ENCODE data around the gene PRRX2. TPM values are rescaled to one million over a fixed set of nuclear protein-coding genes. Genes with fewer than 3 reads are reported as not detected.

The PRRX2 gene
- total and polyA plus RNA-seq, 2 donors (not counting 1 experiment from before 2014, with no cell fraction given): not detected

DNA sequence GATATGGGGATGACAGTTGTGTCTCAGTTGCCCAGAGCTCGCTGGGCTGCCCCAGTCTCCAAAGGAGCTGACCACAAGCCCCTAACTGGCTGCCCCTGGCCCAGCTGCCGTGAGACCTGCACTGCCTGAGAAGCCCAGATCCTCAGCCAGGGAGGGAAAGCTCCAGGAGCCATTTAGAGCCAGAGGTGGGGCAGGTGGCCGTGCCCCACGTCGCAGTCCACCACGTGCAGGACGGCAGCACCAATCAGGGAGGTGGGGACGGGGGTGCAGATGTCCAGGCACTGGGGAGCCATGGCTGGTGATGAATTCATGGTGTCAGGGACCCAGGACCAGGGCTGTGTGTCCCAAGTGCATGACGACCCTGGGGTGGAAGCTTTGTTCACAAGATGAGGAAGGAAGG is 13.4 kb downstream of the PRRX2 start:
- H3K27me3 Mint-ChIP-seq: peaks cover 23% of the 10 kb centered on the region
- DNase-seq: no peak

DNA sequence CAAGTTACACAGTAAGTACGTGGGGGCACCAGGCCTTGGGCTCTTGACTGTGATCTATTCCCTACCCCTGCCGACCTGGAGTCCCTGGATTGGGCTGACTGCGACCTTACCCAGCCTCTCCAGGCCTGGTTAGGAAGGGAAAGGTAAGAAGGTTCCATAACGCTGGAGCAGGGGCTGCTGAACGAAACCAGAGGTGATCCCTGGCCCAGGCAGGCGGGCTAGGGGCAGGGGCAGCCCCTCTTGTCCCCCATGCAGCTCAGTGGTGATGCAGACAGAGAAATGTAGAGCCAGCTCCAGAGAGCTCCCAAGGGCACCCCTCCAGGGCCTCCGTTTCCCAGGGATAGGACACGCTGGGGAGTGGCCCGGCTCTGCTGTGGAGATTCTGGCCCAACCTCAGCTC is 14.1 kb downstream of the PRRX2 start:
- Histone ChIP-seq H3K27me3 (replicated peaks in 1 of 4; ENCODE audit: control extremely low read depth in 1 of 4, control insufficient read depth in 3 of 4, insufficient read depth in 4 of 4, low read length in 3 of 4) (peaks cover 0 to 14% (median 1%) of the 10 kb centered on the region in 4 experiments), H3K79me2 (ENCODE audit: control insufficient read depth, insufficient read depth, low read length) (no peaks in the 10 kb centered on the region), H3K9ac (ENCODE audit: low read length) (no peak overlapping the region), H3K4me3 (ENCODE audit: control extremely low read depth in 1 of 5, extremely low read depth in 1 of 5, insufficient read depth in 1 of 5, low read depth in 2 of 5, low read length in 4 of 5) (no peak overlapping the region), H4K20me1 (ENCODE audit: control insufficient read depth, insufficient read depth, low read length, poor library complexity, severe bottlenecking) (no peaks in the 10 kb centered on the region), H3K36me3 (replicated peaks in 1 of 2; ENCODE audit: control extremely low read depth in 1 of 2, control insufficient read depth in 1 of 2, extremely low read depth in 1 of 2, insufficient read depth in 2 of 2, low read length in 1 of 2) (no peaks in the 10 kb centered on the region), H2AFZ (ENCODE audit: insufficient read depth, low read depth, low read length, poor library complexity, severe bottlenecking) (no peak overlapping the region), H3K4me2 (replicated peaks; ENCODE audit: low read depth, low read length, poor library complexity, severe bottlenecking) (no peak overlapping the region), H3K27ac (ENCODE audit: low read length in 2 of 2) (no peak overlapping the region), H3K4me1 (ENCODE audit: control insufficient read depth in 2 of 2, insufficient read depth in 2 of 2, low read length in 2 of 2) (no peaks in the 10 kb centered on the region), H3K9me3 (ENCODE audit: control extremely low read depth in 1 of 3, control insufficient read depth in 2 of 3, insufficient read depth in 1 of 3, low read length in 2 of 3) (peaks cover 0 to 6% (median 0%) of the 10 kb centered on the region in 3 donors)
- intact Hi-C loops (cut with micrococcal nuclease): no loop called here
- no peaks in the 10 kb centered on the region for H3K9me3 Mint-ChIP-seq (ENCODE audit: insufficient read depth)
- no peak for ATAC-seq (ENCODE audit: low read depth)
- TF ChIP-seq, protein P1, sequence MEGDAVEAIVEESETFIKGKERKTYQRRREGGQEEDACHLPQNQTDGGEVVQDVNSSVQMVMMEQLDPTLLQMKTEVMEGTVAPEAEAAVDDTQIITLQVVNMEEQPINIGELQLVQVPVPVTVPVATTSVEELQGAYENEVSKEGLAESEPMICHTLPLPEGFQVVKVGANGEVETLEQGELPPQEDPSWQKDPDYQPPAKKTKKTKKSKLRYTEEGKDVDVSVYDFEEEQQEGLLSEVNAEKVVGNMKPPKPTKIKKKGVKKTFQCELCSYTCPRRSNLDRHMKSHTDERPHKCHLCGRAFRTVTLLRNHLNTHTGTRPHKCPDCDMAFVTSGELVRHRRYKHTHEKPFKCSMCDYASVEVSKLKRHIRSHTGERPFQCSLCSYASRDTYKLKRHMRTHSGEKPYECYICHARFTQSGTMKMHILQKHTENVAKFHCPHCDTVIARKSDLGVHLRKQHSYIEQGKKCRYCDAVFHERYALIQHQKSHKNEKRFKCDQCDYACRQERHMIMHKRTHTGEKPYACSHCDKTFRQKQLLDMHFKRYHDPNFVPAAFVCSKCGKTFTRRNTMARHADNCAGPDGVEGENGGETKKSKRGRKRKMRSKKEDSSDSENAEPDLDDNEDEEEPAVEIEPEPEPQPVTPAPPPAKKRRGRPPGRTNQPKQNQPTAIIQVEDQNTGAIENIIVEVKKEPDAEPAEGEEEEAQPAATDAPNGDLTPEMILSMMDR (IDR thresholded peaks at IDR 0.05): no peak
- TF ChIP-seq EZH2 (IDR thresholded peaks at IDR 0.05; ENCODE audit: borderline replicate concordance, insufficient read depth, low read depth, low read length, poor library complexity, severe bottlenecking): no peak
- no peak overlapping the region for H3K27ac Mint-ChIP-seq
- CTCF ChIA-PET: no interaction called here
- no peak overlapping the region for H3K4me3 Mint-ChIP-seq
- WGBS (ENCODE audit: insufficient coverage): 70% methylated on average over 8 of the region's 9 CpGs
- no peaks in the 10 kb centered on the region for H3K4me1 Mint-ChIP-seq
- no peak for DNase-seq
- H3K27me3 Mint-ChIP-seq: peaks cover 23% of the 10 kb centered on the region
- POLR2A ChIA-PET: no interaction called here

More for the DNA sequence above, 13.4 kb downstream of the PRRX2 start:
- POLR2A ChIA-PET: no interaction called here
- Mint-ChIP-seq H3K9me3 (ENCODE audit: insufficient read depth) (no peaks in the 10 kb centered on the region), H3K4me1 (no peaks in the 10 kb centered on the region), H3K4me3 (no peak overlapping the region), H3K27ac (no peak overlapping the region)
- Histone ChIP-seq H3K4me2 (replicated peaks; ENCODE audit: low read depth, low read length, poor library complexity, severe bottlenecking) (no peak overlapping the region), H3K9me3 (ENCODE audit: control extremely low read depth in 1 of 3, control insufficient read depth in 2 of 3, insufficient read depth in 1 of 3, low read length in 2 of 3) (peaks cover 0 to 6% (median 0%) of the 10 kb centered on the region in 3 donors), H2AFZ (ENCODE audit: insufficient read depth, low read depth, low read length, poor library complexity, severe bottlenecking) (no peak overlapping the region), H3K9ac (ENCODE audit: low read length) (no peak overlapping the region), H3K27ac (ENCODE audit: low read length in 2 of 2) (no peak overlapping the region), H3K36me3 (replicated peaks in 1 of 2; ENCODE audit: control extremely low read depth in 1 of 2, control insufficient read depth in 1 of 2, extremely low read depth in 1 of 2, insufficient read depth in 2 of 2, low read length in 1 of 2) (no peaks in the 10 kb centered on the region), H3K79me2 (ENCODE audit: control insufficient read depth, insufficient read depth, low read length) (no peaks in the 10 kb centered on the region), H3K4me3 (ENCODE audit: control extremely low read depth in 1 of 5, extremely low read depth in 1 of 5, insufficient read depth in 1 of 5, low read depth in 2 of 5, low read length in 4 of 5) (no peak overlapping the region), H3K4me1 (ENCODE audit: control insufficient read depth in 2 of 2, insufficient read depth in 2 of 2, low read length in 2 of 2) (no peaks in the 10 kb centered on the region), H4K20me1 (ENCODE audit: control insufficient read depth, insufficient read depth, low read length, poor library complexity, severe bottlenecking) (no peaks in the 10 kb centered on the region), H3K27me3 (replicated peaks in 1 of 4; ENCODE audit: control extremely low read depth in 1 of 4, control insufficient read depth in 3 of 4, insufficient read depth in 4 of 4, low read length in 3 of 4) (peaks cover 0 to 14% (median 1%) of the 10 kb centered on the region in 4 experiments)
- intact Hi-C loops (cut with micrococcal nuclease): no loop called here
- CTCF ChIA-PET: no interaction called here
- 78% methylated on average over 9 of the region's 9 CpGs for WGBS (ENCODE audit: insufficient coverage)
- TF ChIP-seq, protein P1 (IDR thresholded peaks at IDR 0.05): no peak
- no peak for TF ChIP-seq EZH2 (IDR thresholded peaks at IDR 0.05; ENCODE audit: borderline replicate concordance, insufficient read depth, low read depth, low read length, poor library complexity, severe bottlenecking)
- no peak for ATAC-seq (ENCODE audit: low read depth)
